NCI-H446 (cell line): ENCODE data around the gene GABRB3.
A peak's percentile ranks its signal among the peaks of the same experiment; 100 is the strongest.
"Not testable (repeated sequence)": the region's sequence is repeated elsewhere in the genome, so short reads cannot be mapped to it uniquely, and the experiment has no call there.

Source experiments
- DNase-seq, 2 experiments: peaks; one replicate each; lab custom pipeline; 2025; lab: John Stamatoyannopoulos, UW

Gene GABRB3

DNA sequence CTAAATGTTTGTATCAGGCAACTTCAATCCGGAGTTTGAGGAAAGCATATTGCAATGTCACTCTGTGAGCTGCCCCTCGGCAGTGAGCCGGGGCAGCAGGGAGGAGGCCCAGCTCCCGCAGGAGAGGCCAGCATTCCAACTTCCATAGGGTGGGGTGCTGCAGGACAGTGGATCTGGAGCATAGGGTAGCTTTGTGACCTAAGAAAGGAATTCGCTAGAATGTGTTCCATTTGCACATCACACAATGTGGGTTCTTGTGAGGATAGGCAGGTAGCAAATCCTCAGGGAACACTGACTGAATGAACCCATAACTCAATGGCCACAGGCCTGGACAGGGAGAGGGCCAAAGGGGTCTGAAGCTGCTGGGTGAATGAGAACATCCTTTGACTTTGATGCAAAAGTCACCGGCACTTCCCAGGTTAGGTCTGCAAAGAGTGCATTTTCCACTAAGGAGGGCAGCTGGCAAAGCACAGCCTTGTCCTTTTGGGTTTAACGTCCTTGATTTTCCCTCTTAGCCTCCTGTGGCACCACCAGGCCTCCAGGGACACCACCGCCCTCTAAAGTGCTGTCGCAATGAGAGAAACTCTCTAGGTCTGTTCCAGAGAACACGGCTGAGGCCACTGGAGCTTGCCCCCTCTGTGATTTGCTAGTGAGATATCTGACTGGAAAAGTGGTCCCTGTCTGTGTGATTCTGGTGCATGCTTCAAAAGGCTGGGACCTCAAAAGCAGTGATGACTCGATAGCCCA, 36.2 kb downstream of the GABRB3 start:
- no peak for DNase-seq

DNA sequence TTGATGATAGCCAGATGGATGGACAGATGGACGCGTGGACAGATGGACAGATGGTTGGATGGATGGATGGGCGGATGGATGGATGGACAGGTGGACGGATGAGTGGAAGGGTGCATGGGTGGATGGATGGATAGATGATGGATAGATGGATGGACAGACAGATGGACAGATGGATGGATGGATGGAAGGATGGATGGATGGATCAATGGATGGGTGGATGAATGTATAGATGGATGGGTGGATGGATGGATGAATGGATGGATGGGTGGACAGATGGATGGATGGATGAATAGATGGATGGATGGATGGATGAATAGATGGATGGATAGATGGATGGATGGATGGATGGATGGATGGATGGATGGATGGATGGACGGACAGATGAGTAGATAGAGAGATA, 40.9 kb downstream of the GABRB3 start:
- DNase-seq: no peak

DNA sequence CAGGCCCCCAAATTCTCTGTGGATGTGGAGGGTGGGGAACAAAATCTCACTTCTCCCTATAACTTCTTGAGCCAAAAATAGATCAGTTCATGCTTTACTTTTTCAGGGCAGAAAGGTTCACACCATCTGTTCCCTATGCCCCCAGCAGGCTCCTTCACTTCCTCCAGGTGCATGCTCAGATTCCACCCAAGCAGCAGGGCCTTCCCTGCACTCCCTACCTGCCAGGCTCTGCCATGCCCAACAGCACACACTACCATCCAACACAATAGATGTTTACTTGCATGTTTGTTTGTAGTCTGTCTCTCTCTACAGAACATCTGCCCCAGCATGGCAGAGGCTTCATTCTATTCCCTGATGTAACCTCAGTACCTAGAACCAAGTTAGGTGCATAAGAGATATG, 43.3 kb downstream of the GABRB3 start:
- DNase-seq: no peak

DNA sequence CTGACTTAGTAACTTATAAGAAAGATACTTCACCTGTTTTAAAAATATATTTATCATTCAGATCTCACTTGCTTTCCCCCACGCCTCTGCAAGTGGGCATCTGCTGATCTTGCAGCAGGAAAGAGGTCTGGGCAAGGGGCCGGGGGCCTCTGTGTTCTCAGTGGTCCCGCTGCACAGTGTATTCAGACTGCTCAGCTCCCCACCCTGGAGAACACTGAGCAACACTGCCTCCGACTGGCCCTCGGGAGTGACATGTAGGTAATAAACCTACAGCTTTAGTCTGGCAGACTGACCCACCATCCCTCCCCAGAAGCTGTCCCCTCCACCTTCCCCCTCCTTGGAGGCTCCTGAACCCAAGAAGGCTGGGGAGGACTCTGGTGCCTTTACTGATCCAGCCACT, 43.8 kb downstream of the GABRB3 start:
- no peak for DNase-seq

DNA sequence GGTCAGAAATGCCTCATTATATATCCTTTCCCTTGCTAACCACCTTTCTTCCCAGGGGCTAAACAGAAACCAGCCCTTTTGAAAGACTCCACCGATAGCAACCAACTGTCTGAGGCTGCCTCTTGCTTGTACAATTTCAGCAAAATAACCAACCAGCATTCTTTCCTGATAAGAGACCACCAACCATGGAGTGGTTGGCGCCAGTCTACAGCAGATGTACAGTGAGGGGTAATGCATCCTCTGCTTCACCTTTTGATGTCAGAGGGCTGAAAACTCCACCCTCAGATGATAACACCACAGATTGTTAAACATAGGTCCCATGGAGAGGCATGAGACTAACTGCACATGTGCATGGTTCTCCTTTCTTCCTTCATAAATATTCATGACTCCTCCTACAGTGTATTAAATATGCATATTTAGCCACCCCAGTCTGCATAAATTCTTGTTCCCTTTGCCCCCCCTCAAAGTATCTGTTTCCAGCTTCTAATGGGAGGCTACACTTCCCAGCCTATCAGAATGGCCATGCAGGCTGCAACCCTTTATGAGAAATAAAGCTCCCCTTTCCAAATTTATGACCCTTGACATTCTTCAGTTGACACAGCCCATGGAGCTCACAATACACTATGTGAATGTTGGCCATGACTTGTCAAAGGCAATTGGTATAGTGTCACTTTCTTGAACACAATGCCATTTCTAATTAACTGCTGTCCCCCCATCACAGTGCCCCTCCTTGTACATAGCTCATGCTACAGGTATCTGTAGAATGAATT, 48.3 kb downstream of the GABRB3 start:
- no peak for DNase-seq

DNA sequence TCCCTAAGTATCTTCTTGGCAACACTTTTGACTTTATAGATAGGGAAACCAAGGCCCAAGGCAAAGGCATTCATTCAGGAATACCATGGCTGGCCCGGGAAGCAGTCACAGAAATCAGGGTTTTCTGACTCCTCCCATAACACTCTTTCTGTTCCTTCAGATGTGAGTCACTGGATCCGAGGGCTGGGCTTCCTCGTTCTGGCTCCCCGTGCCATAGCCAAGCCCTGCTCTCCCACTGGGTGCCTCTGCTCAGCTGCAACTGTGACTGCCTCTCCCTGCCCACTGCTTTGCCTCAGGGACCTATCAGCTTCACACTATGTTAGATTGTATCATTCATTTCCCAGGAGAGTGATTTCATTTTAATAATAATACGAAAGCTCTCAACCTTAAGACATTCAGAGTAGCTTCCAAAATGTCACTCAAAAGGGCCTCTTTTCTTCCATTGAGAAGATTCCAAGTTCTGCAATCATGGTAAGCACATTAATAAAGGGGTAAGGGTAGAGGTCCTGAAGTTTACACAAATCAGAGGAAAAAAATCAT, 50.2 kb downstream of the GABRB3 start:
- no peak for DNase-seq

DNA sequence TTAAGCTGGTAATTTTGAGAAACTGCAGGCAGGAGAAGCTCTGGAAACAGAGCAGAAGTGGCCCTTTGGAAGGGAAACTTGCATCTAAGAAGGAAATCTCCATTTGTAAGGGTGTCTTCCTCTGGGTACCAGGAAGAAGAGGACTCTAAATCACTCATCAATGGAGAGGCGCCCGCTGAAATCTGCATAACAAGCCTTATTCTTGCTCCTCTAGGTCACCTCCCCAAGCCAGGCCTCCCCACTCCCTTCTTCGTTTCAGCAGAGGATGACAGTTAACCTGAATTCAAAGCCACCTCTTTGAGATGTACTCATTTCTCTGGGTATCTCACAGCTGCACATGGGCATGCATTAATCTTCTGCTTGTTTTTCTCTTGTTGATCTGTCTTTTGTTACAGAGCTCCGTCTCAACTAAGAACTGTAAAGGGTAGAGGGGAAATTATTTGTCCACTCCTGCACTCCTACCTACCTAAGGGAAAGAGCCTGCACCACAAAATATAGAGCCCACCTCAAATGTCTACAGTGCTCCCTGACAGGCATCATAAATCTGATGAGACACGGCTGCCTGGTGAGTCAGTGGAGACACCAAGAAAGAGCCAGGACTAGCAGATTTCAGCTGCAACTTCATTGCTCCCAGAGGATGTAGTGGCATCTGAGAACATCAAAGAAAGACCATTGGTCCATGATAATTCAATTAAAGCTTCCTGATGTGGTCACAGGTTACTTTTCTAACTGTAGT, 51.5 kb downstream of the GABRB3 start:
- no peak for DNase-seq

DNA sequence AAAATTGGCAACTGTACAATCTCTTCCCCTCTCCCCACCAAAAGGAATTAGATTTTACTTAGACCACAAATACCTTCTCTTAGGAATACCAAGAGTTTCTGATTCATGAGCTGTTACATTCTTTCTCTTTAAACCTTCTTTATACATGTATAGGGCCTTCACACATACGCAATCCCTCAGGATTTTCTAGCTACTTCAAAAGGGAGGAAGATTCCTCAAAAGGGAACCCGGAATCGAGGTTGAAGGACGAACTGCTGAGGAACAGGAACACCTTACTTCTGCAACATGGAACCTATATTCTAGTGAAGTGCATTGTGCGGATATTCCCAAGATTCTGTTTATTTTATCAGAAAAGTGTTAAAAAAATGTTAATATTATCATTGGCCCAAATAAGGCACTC, 52.3 kb downstream of the GABRB3 start:
- DNase-seq: no peak

DNA sequence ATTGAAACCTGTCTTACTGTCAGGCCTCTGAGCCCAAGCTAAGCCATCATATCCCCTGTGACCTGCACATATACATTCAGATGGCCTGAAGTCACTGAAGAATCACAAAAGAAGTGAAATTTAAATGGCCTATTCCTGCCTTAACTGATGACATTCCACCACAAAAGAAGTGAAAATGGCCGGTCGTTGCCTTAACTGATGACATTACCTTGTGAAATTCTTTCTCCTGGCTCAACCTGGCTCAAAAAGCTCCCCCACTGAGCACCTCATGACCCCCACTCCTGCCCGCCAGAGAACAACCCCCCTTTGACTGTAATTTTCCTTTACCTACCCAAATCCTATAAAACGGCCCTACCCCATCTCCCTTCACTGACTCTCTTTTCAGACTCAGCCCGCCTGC, 53.0 kb downstream of the GABRB3 start:
- DNase-seq: not testable (repeated sequence)

DNA sequence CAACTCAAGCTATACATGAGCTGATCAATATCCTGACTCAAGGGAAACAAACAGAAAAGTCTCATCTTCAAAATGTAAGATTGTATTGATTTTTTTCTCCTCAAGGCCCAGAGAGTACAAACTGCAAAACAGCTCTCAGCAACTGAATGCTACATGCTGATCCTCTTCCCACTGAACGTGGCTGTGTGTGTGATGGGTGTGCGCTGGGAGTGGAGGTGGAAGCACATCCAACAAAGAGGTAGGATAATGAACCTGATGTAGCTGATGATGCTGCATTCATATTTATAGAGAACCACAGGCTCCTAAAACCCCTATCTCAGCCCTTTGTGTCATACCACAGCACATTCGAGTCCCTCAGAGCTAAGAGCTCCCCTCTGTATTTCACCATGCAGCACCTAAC, 56.8 kb downstream of the GABRB3 start:
- DNase-seq: no peak

DNA sequence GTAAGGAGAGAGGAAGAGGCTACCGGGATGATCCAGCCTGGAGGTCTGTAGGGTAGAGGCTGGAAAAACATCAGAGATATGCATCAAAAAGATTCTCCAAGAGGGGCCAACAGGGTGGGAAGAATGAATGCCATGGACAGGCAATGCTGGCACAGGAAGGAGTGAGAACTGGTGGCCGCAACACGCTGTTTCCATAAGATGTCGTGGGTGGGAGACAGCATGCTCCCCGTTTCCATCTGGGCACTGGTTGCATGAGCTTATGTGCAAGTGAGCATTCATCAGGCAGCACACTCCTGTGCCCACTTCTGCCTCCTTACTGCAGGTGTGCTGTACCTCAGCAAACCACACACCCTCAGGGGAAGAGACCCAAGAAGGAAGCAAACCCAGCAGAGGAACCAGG, 59.4 kb downstream of the GABRB3 start:
- no peak for DNase-seq

DNA sequence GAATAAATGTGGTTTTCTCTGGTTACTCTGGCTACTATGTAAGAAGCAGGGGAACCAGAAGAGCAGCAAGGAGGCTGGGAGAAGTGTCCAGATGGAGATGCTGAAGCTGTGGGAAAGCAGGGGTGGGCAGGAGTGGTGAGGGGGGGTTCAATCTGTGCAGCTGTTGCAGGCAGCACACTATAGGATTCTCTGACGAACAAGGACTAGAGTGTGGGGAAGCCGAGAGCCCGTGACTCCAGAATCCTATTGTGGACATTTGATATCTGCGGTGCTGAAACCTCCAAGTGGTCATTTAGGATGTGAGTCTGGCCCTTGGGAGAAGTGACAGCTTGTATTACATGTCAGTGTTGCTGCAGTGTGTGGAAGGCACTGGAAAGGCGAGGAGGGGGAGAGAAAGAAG, 60.5 kb downstream of the GABRB3 start:
- no peak for DNase-seq

DNA sequence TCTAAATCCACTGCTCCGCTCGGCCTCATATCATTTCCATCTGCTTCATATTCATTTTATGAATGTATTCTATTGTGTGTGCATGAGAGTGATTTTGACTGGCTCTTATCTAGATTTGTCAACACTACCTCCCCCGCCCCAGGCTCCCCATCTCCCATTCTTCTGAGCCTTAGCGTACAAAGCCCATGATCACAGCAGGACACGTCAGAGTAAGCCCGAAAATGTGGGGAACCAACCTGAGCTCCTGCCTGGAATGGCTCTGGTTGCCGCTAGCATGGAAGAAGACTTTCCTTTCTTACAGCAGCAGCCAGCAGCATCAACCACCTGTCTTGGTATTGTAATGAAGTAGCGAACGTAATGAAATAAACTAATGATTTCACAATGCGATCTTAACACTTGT, 61.4 kb downstream of the GABRB3 start:
- no peak for DNase-seq

DNA sequence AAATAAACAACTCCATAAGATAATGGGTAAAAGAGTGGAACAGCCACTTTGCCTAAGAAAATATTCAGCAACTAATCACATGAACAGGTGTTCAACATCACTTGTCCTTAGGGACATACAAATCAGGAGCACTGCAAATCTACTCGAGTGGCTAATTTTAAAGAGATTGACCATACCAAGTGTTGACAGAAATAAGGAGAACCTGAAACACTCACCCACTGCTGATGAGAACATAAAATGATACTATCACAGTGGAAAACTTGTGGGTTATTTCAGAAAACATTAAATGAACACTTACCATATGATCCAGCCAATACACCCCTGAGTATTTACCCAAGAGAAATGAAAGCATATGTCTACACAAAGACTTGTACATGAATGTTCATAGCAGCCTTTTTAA, 70.5 kb downstream of the GABRB3 start:
- no peak for DNase-seq

DNA sequence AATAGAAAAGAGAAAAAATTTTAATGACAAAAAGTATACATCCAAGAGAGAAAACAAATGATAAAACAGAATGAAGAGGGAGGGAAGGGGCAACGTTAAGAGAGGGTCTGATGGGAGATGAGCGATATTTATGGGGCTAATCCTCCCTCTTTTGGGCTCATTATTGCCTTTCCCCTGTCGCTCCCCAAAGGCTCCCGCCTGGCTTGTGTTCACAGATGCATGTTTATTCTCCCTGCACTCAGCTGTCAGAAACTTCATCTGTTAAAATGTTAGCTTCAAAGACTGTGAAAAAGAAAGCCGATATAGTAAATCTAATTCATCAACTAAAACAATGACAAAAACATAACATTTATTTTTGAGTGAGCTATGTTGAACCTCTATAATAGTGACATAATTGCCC, 74.3 kb downstream of the GABRB3 start:
- peak in 1 of 2 experiments; percentile 4 for DNase-seq

DNA sequence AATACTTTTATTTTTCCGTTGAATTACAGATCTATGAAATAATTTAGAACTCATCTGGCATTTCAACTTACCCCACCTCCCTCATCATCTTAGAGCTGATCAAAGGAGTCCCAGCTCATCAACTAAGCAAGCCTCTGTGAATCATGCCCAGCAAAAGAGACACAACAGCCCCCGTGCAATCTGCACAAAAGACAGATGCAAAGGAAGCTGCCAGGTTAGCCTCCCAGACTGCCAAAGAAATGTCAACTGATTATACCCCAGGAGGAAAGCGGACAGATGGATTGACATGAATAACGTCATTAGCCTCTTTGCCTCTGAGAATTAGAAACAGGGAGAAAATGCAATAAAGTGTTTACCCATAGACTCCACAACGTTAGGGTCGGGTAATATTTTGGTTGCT, 75.0 kb downstream of the GABRB3 start:
- peak; percentile 24 to 55 for DNase-seq

DNA sequence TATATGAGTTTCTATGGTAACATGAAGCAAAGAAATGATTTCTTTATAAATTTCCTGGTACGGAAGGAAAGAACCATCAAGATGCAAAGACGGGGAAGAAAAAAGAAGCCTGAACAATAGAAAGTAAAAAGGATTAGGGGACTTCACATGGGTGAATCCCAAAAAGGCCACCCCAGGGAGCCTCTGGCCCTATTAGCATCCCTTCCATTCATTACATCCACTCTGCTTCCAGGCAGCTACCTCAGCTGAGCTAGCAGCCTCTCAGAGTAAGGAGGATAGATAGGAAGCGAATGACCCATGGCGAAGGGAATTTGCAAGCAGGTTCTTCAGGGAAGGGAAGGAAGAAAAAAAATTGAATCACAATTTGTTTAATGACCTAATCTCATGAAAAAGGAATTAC, 81.6 kb downstream of the GABRB3 start:
- DNase-seq: no peak

DNA sequence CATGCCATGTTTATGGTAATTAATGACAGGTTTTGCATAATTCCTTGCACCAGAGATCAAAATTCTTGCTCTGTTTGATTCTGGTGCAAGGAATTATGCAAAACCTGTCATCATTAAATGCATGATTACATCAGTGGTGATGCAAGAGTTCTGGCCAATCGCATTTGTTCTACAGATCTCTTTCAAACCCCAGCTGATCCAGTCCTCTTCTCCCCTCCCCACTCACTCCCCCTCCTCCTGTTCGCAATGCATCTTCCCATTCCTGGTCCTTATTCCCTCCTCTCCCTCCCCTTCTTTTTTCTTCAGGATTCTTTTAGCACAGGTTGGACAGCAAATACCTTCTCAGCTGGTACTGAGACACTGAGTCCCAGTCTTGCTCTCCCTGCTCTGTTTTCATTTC, 82.1 kb downstream of the GABRB3 start:
- no peak for DNase-seq

DNA sequence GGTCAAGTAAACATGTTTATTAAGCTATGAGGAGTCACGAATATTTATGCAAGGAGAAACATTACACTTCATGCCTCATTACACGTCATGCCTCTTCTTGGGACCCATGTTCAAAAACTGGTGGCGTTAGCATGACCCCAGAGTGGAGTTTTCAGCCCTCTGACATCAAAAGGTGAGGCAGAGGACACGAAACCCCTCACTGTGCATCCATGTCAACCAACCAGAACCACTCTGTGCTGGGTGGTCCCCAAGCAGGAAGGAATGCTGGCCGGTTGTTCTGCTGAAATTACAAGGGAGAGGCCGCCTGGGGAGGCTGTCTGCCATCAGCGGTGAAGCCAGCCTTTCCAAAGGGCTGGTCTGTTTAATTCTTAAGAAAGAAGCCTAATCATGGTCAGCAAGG, 83.4 kb downstream of the GABRB3 start:
- no peak for DNase-seq

DNA sequence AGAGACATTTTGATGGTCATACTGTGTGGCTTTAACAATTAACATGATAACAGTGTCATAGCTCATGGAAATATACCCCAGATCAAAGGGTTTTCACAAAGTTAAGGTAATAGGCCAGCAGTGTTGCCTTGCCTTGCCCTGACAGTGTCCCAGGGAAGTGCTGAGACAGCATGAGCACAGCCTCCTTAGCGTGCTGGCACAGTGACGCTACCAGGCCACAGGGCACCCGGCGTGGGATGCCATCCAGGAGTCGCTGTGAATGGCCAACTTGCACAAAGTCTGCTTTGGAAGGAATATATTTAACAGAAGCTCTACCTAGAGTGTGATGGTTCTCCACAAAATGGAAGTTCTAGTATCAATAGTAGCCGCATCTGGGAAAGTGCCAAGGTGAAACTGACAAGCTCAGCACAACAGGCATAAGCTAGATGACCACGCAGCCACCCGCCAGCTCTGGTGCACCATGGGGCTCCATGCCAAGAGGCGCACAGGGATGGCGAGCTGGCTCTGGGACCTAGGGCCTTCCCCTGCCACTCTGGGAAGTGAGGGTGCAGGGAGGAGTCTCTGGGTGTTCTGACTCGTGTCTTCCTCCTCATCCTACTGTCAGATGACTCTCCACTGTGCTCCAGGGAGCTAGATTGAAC, 86.2 kb downstream of the GABRB3 start:
- no peak for DNase-seq

DNA sequence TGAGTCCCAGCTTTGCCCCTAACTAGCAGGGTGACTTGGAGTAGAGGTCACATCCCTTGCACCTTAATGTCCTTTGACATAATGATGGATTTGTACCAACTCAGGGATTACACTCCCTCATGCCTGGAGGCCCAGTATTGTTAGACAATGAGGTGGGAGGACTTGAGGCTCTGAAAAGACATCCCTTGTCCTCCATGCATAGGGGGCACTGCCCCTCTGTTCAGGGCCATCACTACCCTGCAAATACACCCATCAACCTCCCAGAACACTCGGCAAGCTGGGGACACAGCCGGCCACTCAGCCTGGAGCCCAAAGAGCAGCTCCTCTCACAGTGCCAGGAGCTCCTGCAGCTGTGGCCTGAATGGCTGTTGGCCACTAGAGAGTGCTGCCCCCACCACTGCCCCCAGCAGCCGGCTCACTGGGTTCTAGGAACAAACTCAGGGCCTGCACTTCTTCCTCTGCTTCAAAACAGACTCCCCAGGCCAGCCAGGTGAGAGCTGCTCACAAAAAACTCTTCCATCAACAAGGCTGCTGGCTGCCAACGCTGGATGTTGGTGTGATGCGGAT, 90.2 kb downstream of the GABRB3 start:
- DNase-seq: no peak

DNA sequence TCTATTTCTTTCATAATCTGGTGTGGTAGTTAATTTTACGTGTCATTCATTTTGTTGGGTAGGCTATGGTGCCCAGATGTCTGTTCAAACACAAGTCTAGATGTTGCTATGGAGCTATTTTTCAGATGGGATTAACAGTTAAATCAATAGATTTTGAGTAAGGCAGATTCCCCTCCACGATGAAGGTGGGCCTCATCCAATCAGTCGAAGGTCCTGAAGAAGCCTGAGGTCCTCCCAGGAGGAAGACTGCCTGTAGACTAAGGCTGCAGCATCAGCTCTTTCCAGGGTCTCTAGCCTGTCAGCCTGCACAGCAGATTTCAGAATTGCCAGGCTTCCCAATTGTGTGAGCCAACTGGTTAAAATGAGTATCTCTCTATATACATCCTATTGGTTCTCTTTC, 92.9 kb downstream of the GABRB3 start:
- DNase-seq: no peak
